HG02970 (cell line): ENCODE results near the gene TCP1.
"Not testable (repeated sequence)": the region's sequence is repeated elsewhere in the genome, so short reads cannot be mapped to it uniquely, and the experiment has no call there.

ENCODE experiments used
- ATAC-seq: cut with Tn5 transposase; IDR thresholded peaks from one replicate; pipeline ENCODE4 v1.9.1; 2021; ENCODE audit warnings: mild to moderate bottlenecking, moderate library complexity, moderate number of reproducible peaks; ENCODE audit not compliant: unreplicated experiment, low FRiP score

Gene TCP1

GRCh38 chr6:159789377-159790148 lies at the start of gene TCP1:
Gene TCP1 (minus strand): TSS chr6:159789602. CDS start chr6:159789468, 134 bp downstream.
- ATAC-seq: peak; percentile 70

GRCh38 chr6:159838020-159838744 lies 48.8 kb upstream of the TCP1 start:
- ATAC-seq: no peak

- ATAC-seq: no peak
These were observed 48.1 kb upstream of the TCP1 start for GRCh38 chr6:159837511-159837910.

GRCh38 chr6:159836718-159837490 lies 47.5 kb upstream of the TCP1 start:
- no peak for ATAC-seq

GRCh38 chr6:159833997-159834603 lies 44.7 kb upstream of the TCP1 start:
- ATAC-seq: no peak

GRCh38 chr6:159833556-159833955 lies 44.2 kb upstream of the TCP1 start:
- ATAC-seq: no peak

- no peak for ATAC-seq
These were observed 43.5 kb upstream of the TCP1 start for GRCh38 chr6:159832946-159833345.

GRCh38 chr6:159831373-159831679 lies 41.9 kb upstream of the TCP1 start:
- ATAC-seq: no peak

GRCh38 chr6:159830501-159831372 lies 41.3 kb upstream of the TCP1 start:
- no peak for ATAC-seq

- ATAC-seq: no peak
These were observed 40.1 kb upstream of the TCP1 start for GRCh38 chr6:159829526-159829925.

GRCh38 chr6:159828074-159828473 lies 38.7 kb upstream of the TCP1 start:
- no peak for ATAC-seq

- no peak for ATAC-seq
These were observed 37.7 kb upstream of the TCP1 start for GRCh38 chr6:159826968-159827647.

- no peak for ATAC-seq
These were observed 36.6 kb upstream of the TCP1 start for GRCh38 chr6:159826004-159826403.

GRCh38 chr6:159824690-159825089 lies 35.3 kb upstream of the TCP1 start:
- not testable (repeated sequence) for ATAC-seq

- ATAC-seq: no peak
These were observed 34.6 kb upstream of the TCP1 start for GRCh38 chr6:159823953-159824352.

GRCh38 chr6:159821726-159822125 lies 32.3 kb upstream of the TCP1 start:
- no peak for ATAC-seq

- no peak for ATAC-seq
These were observed 31.7 kb upstream of the TCP1 start for GRCh38 chr6:159821122-159821521.

GRCh38 chr6:159819932-159820640 lies 30.7 kb upstream of the TCP1 start:
- no peak for ATAC-seq

GRCh38 chr6:159819098-159819497 lies 29.7 kb upstream of the TCP1 start:
- ATAC-seq: no peak
